AG10803 (cell line): ENCODE measurements around the gene PPP2R5A.

Source experiments
- DNase-seq: peaks from one replicate; pipeline ENCODE4 v3.0.0; 2010; ENCODE audit warnings: low read depth
- H3K4me3 ChIP-seq: 2 replicates; pipeline ENCODE4 v1.5.1; 2011; ENCODE audit warnings: mild to moderate bottlenecking, low read length, control low read depth
- TF ChIP-seq, protein P1 (sequence below): conservative IDR thresholded peaks from 2 replicates; pipeline ENCODE4 v1.5.1; 2011; ENCODE audit warnings: mild to moderate bottlenecking, low read length, control low read depth, inconsistent platforms

PPP2R5A gene

DNA sequence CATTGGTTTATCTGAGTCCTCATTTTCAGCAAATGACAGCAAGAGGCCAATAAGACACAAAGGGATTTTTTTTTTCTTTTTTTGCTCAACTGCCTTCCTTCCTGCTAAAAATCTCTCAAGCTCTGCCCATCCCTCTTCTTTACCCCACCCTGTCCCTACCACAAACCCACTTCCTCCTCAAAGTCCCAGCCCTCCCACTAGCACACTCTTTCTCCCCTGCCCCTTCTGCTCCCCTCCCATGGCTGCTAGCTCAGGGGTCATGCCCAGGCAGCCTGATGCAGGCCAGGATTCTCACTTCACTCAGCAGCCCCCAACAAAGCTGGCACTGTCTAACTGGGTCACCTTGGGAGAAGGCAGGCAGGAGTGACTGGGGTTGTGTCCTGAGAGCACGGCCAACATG lies 28.8 kb upstream of the PPP2R5A start:
- TF ChIP-seq, protein P1, sequence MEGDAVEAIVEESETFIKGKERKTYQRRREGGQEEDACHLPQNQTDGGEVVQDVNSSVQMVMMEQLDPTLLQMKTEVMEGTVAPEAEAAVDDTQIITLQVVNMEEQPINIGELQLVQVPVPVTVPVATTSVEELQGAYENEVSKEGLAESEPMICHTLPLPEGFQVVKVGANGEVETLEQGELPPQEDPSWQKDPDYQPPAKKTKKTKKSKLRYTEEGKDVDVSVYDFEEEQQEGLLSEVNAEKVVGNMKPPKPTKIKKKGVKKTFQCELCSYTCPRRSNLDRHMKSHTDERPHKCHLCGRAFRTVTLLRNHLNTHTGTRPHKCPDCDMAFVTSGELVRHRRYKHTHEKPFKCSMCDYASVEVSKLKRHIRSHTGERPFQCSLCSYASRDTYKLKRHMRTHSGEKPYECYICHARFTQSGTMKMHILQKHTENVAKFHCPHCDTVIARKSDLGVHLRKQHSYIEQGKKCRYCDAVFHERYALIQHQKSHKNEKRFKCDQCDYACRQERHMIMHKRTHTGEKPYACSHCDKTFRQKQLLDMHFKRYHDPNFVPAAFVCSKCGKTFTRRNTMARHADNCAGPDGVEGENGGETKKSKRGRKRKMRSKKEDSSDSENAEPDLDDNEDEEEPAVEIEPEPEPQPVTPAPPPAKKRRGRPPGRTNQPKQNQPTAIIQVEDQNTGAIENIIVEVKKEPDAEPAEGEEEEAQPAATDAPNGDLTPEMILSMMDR = no peak
- H3K4me3 ChIP-seq = no peak overlapping the region
- DNase-seq = no peak

DNA sequence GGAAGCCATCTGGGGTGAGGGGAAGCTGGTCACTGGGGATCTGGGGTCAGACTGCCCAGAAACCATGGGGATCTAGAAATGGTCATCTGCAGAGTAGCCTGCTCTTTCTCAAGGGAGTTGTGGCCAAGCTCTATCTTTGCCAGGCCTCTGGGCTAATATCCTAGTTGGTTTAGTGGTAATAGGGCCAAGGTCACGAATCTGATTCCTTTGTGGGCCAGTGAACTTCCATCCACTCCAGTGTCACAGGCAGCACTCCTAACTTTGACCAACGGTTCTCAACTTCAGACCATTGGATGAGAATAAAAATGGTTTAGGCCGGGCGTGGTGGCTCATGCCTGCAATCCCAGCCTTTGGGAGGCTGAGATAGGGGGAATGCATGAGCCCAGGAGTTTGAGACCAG lies 28.1 kb upstream of the PPP2R5A start:
- H3K4me3 ChIP-seq = no peak overlapping the region
- TF ChIP-seq, protein P1 = no peak
- DNase-seq = no peak

DNA sequence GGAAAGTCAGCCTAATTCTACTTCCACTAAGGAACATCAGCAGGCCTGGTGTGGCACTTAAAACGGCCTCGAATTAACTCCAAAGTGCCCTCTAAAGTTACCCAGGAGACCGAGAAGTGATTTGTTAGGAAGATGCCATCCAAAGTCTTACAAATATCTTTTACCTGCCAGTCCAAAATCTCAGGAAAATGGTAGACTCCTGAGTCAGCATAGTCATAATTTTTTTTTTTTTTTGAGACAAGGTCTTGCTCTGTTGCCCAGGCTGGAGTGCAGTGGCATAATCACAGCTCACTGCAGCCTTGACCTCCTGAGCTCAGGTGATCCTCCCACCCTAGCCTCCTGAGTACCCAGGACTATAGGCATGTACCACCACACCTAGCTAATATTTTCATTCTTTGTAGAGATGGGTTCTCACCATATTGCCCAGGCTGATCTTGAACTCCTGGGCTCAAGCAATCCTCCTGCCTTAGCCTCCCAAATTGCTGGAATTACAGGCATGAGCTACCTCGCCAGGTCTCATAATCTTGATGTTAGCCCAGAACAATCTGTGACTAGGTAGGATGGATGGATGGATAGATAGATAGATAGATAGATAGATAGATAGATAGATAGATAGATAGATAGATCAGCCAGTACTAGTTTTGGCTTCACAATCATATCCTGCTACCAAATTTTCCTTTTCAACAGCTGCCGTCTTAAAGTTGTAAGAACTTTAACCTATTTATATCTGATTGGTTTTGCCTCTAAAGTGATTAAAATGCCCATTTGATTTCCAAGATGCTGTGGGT lies 25.3 kb upstream of the PPP2R5A start:
- TF ChIP-seq, protein P1 = no peak
- H3K4me3 ChIP-seq = no peak overlapping the region
- no peak for DNase-seq

DNA sequence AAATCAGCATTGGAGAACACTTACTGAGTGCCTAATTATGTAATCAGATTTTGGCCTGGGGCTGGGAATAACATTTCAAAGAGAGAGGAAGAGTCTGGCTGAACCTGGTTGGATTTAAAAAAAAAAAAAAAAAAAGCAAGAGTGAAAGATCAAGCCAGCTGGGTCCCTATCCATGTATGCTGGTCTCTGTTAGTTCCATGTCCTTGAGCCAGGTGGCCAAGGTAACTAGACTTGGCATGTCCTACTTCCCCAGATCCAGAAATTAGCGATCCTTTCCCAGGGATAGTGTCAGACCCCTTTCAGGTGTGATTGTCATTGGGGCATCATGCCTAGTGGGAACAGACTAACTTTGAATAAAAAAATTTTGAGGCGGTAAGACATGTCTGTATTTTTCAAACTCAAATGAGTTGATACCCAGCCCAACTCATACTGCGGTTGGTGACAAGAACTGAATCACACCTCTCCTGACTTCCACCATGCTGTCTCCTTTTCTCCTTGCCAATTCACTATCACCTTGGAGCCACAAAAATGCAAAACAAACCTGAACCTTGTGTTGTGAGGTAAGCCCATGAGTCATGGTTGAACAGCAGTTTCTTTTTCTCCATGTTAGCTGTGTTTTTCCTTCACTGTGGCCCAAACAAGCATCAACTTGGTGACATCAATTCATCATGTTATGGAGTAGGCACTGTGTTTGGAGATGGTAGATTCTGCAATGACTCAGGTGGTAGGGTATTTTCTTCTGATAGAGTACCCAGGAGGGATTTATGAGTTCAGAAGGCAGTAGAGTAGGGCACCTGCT lies 24.5 kb upstream of the PPP2R5A start:
- TF ChIP-seq, protein P1 = no peak

DNA sequence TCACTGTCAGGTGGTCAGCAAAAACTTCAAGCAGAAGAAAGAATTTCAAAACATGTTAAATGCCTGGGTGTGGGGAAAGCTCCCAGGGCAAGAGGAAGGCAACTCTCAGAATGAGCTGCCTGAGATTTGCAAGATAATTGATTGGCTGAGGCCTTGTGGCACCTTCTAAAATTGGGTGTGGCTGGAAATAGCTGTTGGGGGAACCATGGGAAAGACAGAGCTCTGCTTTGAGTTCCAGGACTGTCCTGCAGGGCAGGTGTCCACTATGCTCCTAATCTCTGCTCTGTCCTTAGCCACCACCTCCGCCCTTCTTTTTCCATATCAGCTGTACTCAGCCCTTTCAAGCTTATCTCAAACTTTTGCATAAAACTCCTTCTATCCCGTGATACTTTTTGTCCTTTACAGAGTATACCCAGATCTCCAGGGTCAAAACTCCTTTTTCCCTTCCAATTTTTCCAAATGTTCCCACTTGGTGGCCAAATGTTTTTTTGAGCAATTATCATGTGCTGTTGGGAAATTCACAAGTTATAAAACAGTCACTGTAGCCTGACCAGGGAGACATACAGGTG lies 23.8 kb upstream of the PPP2R5A start:
- DNase-seq = no peak
- no peak overlapping the region for H3K4me3 ChIP-seq
- TF ChIP-seq, protein P1 = no peak

More for the DNA sequence above, 24.5 kb upstream of the PPP2R5A start:
- H3K4me3 ChIP-seq = no peak overlapping the region
- no peak for DNase-seq

DNA sequence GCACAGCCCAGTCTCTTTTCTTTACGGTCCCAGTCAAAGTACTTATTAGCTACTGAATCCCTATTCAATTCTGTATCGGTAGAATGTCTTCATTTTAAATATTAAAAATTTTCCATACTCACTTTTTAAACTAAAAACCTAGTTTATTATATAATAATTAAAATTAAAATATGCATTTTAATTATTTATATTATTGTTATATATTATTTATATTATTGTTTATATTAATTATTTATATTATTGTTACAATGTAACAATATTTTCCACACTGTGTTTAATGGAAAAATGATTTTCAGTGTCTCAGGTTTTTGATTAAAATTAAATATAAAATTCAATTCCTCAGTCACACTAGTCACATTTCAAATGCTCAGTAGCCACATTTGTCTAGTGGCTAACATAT lies 18.2 kb upstream of the PPP2R5A start:
- TF ChIP-seq, protein P1 = no peak
- no peak for DNase-seq
- no peak overlapping the region for H3K4me3 ChIP-seq

DNA sequence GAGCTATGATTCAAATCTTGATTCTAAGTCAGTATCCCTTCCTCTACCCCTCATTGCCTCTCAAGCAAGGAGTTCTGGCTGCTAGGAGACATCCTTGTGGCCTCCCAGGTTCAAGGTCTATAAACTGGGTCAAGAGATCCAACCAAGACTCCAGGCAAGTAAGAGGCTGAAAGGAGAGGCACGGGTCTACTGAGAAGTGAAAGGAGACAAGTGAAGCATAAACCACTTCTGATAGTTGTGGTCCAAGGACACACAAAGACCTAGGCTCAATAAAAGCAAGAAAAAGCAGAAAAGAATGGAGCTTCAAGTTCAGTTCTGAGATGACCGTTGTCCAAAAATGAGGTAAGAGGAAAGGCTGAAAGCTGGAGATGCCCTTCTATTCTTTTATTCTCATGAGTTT lies 17.8 kb upstream of the PPP2R5A start:
- no peak for DNase-seq
- TF ChIP-seq, protein P1 = no peak
- no peak overlapping the region for H3K4me3 ChIP-seq
